NCI-H146 treated with DMSO at 0.1 percent for 48 hours (cell line): ENCODE measurements around the gene CDH12.
"Not testable (repeated sequence)": the region's sequence is repeated elsewhere in the genome, so short reads cannot be mapped to it uniquely, and the experiment has no call there.

Experiments
- DNase-seq: peaks from one replicate; lab custom pipeline; 2025; ENCODE audit not compliant: unreplicated experiment; lab: John Stamatoyannopoulos, UW

CDH12 gene

DNA sequence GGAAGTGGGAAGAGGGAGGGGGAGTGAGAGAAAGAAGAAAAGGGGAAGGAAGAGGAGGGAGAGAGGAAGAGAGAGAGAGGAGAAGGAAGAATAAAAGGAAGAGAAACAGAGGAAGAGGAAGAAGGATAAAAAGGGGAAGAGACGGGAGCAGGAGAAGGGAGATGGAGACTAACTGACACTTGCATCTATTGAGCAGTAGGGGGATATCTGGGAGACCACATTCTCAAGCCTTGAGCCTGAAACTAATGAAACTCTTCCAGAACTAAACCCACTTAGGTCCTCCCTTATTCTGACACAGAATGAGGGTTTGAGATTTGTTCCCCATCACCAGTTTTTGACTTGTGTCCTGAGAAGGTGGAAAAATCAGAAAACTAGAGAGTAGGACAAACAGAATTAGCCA is 533.3 kb downstream of the CDH12 start:
- DNase-seq: no peak

DNA sequence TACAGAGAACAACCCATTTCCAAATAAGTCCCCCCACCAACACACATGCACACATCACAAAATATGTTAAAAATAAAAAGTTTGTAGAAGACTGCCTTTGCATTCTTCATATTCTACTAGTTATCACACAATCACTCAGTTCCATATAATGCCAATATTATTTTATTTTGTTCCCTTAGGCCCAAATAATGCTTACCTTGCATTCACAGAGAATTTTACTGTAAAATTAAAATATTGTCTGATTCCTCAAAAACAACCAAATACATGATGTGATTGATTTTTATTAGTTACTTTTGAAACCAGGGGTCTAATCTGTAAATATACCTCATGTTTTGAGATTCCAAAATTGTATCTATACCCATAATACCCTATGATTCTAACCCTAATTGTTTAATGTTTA is 536.9 kb downstream of the CDH12 start:
- DNase-seq: no peak

GRCh38 chr5:22315052-22315451 is 538.1 kb downstream of the CDH12 start:
- not testable (repeated sequence) for DNase-seq

DNA sequence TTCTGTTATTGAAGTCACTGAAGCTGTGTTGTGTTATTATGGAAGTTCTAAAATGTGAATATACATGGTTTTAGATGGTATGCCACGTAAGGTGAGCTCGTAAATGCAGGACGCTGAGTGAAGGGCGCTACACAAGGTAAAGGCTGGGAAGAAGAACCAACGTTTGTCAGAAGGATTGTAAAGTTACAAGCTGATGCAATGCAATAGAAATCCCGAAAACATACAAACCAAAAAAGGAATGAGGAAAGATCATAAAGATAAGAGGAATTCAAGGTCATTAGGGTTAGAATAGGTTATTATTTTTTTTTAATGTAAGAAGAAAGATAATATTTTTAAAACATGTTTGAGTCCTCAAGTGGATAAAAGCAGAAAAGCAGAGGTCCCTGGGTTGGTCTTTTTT is 538.6 kb downstream of the CDH12 start:
- no peak for DNase-seq

GRCh38 chr5:22306011-22306410 is 547.1 kb downstream of the CDH12 start:
- DNase-seq: no peak

- DNase-seq: no peak
Measured at GRCh38 chr5:22295832-22296231, 557.3 kb downstream of the CDH12 start.

DNA sequence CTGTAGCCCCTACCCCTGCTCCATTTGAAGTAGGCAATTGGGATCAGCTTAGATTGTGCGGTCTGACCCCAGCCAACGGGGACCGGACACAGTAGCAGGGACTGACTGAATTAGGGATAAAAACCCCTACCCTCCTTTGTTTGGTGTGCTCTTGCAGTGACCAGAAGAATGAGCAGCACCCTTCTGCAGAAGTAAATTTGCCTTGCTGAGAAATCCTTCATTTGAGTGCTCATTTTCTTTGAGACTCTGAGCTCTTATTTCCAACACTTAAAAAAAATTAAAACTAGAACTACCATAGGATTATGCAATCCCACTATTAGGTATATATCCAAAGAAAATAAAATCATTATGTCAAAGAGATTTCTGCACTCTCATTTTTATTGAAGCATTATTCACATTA is 560.0 kb downstream of the CDH12 start:
- no peak for DNase-seq

GRCh38 chr5:22278164-22278563 is 575.0 kb downstream of the CDH12 start:
- no peak for DNase-seq

GRCh38 chr5:22277006-22277405 is 576.1 kb downstream of the CDH12 start:
- DNase-seq: no peak

- not testable (repeated sequence) for DNase-seq
Measured at GRCh38 chr5:22265855-22266254, 587.3 kb downstream of the CDH12 start.

- DNase-seq: no peak
Measured at GRCh38 chr5:22258139-22258538, 595.0 kb downstream of the CDH12 start.

GRCh38 chr5:22250528-22250927 is 602.6 kb downstream of the CDH12 start:
- no peak for DNase-seq

GRCh38 chr5:22249209-22249729 is 603.9 kb downstream of the CDH12 start:
- DNase-seq: no peak

GRCh38 chr5:22245770-22246169 is 607.4 kb downstream of the CDH12 start:
- DNase-seq: no peak

GRCh38 chr5:22242532-22242931 is 610.6 kb downstream of the CDH12 start:
- DNase-seq: no peak

- DNase-seq: no peak
Measured at GRCh38 chr5:22238047-22238446, 615.1 kb downstream of the CDH12 start.

DNA sequence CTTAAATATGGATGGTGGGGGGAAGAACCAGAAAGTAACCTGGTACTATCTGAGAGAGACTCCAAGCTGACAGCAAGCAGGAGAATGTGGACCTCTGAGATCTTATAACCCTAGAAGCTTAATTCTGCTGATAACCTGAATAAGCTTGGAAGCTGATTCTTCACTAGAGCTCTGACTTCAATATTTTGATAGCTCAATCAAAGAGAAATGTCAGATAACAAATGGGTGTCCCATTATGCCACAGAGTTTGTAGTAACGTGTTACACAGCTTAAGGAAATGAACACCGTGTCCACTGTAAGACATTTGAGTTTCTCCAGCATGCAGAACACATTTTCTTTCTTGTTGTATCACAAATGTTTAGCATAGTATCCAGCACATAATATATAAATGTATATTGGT is 626.7 kb downstream of the CDH12 start:
- DNase-seq: no peak

GRCh38 chr5:22223079-22223478 is 630.1 kb downstream of the CDH12 start:
- no peak for DNase-seq

DNA sequence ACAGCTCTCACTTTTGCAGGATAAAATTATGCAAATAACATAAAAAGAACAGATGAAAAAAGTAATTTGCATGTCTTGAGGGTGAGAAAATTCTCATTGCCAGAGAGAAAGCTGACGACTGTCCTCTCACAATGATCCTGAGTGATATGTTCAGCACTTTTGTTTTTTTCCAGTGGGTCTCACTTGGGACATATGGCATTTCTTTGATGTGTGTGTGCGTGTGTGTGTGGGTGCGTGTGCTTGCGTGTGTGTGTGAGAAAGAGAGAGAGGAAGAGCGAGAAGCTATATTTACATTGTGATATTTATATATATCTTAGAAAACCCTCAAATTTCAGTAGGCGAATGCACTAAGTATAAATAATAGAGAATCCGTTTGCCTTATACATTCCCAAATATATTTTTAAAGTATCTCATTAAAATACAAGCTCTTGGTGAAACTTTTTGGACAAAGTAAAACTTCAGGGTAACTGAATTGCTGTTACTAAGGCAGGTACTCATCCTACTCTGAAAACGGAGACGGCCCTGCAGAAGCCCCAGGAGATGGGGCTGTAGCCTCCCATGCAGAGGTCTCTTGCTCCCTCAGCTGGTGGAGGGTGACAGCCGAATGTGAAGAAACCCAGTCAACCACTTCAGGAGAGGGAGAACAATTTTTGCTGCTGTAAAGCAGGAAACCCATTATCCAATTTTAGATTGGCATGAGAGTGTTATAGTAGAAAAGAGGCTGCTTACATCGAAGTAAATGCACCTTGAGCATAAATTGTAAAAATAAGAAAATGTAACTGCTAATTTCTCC is 639.2 kb downstream of the CDH12 start:
- not testable (repeated sequence) for DNase-seq

DNA sequence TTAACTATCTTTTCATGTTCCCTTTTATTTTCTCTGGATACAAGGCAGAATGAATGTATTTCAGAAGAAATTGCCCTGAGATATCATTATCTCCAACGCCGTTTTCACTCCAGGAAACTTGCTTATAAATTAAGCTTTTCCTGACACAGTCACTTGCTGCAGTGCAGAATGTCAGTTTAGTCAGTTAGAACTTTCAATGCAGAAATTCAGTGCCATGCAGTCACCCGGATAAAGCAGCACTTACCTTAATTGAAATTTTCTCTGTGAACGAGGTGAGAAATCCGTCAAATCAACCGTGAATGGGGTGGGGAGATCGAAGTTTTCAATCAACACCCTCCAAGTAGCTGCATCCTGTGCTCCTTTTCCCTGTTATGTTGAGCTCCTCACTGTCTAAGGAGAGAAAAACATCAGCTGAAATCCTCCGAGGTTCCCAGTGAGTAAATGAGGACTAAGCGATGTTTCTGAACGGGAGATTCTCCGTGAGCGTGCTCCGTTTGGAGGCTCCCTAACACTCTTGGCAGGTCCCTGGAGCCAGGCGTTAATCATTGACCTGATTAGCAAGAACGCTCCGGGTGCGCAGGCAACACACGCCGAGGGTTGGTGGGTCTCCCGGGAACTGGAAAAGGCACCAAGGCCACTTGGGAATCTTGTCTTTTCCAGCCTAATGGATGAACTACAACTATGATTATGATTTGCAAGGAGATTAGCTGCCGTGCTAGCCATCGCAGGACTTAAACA is 640.7 kb downstream of the CDH12 start:
- not testable (repeated sequence) for DNase-seq

- DNase-seq: not testable (repeated sequence)
Measured at GRCh38 chr5:22208463-22208862, 644.7 kb downstream of the CDH12 start.

DNA sequence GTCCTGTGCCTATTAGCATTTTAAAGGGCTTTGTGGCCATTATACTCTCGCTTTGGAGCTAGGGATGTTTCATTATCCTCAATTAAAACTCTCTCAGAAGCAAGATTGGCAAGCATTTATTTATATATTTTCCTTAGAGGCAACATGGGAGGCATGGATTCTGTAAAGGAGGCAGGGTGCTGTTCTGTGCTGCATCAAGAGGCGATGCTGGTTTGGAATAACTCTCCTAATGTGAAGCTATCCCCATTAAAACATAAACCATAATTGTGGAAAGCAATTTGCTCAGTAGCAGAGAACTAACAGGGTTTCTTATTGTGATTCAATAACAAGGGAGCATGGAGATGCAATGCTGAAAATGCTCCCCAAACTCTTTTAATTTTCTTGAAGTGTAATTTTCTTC is 664.5 kb downstream of the CDH12 start:
- DNase-seq: not testable (repeated sequence)
